Measurements from ENCODE around the gene PRKCE. TPM values are rescaled to one million over a fixed set of nuclear protein-coding genes. Genes with fewer than 3 reads are reported as not detected.
"Not testable (repeated sequence)": the region's sequence is repeated elsewhere in the genome, so short reads cannot be mapped to it uniquely, and the experiment has no call there.

Gene PRKCE
- total and polyA plus RNA-seq, 7 experiments from 2014 or later: 1.4 to 37.9 (median 19.5) TPM

GRCh38 chr2:46202453-46202852 lies 551.0 kb downstream of the PRKCE start:
- Histone ChIP-seq H3K4me1 (ENCODE audit: control insufficient read depth in 2 of 2, insufficient read depth in 2 of 2, low read length in 2 of 2) (peaks cover 0 to 5% of the 10 kb centered on the region in 2 donors), H3K27ac (ENCODE audit: low read depth, low read length) (no peak overlapping the region), H3K36me3 (ENCODE audit: control insufficient read depth in 2 of 3, insufficient read depth in 3 of 3, low read length in 3 of 3) (no peaks in the 10 kb centered on the region), H3K9me3 (ENCODE audit: control insufficient read depth in 2 of 3, low read length in 3 of 3) (no peaks in the 10 kb centered on the region), H3K27me3 (ENCODE audit: control insufficient read depth in 2 of 2, insufficient read depth in 2 of 2, low read length in 2 of 2) (no peaks in the 10 kb centered on the region), H3K4me3 (ENCODE audit: low read length) (no peak overlapping the region)
- DNase-seq (no peak), ATAC-seq (no peak)
- Mint-ChIP-seq H3K27me3 (peaks cover 0 to 10% (median 0%) of the 10 kb centered on the region in 5 donors), H3K9me3 (peaks cover 0 to 5% (median 0%) of the 10 kb centered on the region in 11 donors), H3K27ac (peak overlapping the region in 2 of 9 donors; percentile 11 to 21), H3K4me1 (peaks cover 17 to 49% (median 34%) of the 10 kb centered on the region in 7 donors), H3K4me3 (no peak overlapping the region), H3K36me3 (peaks cover 0 to 24% (median 0%) of the 10 kb centered on the region in 5 donors)
- ChIA-PET CTCF (no interaction called here), POLR2A (no interaction called here)
- intact Hi-C loops (cut with micrococcal nuclease): loop anchor here in 1 of 2 donors (5.0 kb wide), 1 partner anchor 35 kb away; no protein-coding TSS in a partner anchor

DNA sequence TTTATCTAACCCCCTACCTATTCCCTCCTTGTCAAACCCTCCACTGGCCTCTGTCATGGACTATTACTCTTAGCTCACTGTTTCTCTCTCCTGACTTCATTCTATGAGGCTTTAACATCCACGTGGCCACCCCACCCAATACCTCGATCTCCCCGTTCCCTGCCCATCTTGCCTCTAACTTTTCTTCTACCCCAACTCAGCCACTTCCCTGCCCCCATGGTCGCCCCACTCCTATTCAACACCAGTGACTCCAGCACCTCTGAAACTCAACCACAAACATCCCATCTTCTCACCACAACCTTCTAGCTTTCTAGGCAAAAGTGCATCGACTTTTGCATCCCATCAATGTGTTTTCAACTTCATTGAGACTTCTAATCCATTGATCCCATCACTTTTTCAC lies 551.5 kb downstream of the PRKCE start:
- H3K9me3 ChIP-seq (ENCODE audit: control insufficient read depth in 2 of 3, low read length in 3 of 3): no peaks in the 10 kb centered on the region
- no peaks in the 10 kb centered on the region for H3K27me3 ChIP-seq (ENCODE audit: control insufficient read depth in 2 of 2, insufficient read depth in 2 of 2, low read length in 2 of 2)
- POLR2A ChIA-PET: no interaction called here
- H3K4me1 Mint-ChIP-seq: peaks cover 19 to 44% (median 34%) of the 10 kb centered on the region in 7 donors
- H3K27ac Mint-ChIP-seq: peak overlapping the region in 3 of 9 donors; percentile 5 to 29 (median 11)
- peaks cover 0 to 15% (median 0%) of the 10 kb centered on the region in 5 donors for H3K27me3 Mint-ChIP-seq
- intact Hi-C loops (cut with micrococcal nuclease): loop anchor here in 1 of 2 donors (5.0 kb wide), 1 partner anchor 34 kb away; no protein-coding TSS in a partner anchor
- H3K27ac ChIP-seq (ENCODE audit: low read depth, low read length): no peak overlapping the region
- CTCF ChIA-PET: no interaction called here
- no peak for ATAC-seq
- peaks cover 0 to 5% (median 0%) of the 10 kb centered on the region in 11 donors for H3K9me3 Mint-ChIP-seq
- H3K36me3 Mint-ChIP-seq: peaks cover 0 to 23% (median 0%) of the 10 kb centered on the region in 5 donors
- H3K36me3 ChIP-seq (ENCODE audit: control insufficient read depth in 2 of 3, insufficient read depth in 3 of 3, low read length in 3 of 3): no peaks in the 10 kb centered on the region
- no peak overlapping the region for H3K4me3 ChIP-seq (ENCODE audit: low read length)
- H3K4me3 Mint-ChIP-seq: peak overlapping the region in 1 of 10 donors; percentile 57
- DNase-seq: no peak
- peaks cover 0 to 5% of the 10 kb centered on the region in 2 donors for H3K4me1 ChIP-seq (ENCODE audit: control insufficient read depth in 2 of 2, insufficient read depth in 2 of 2, low read length in 2 of 2)

GRCh38 chr2:46203636-46204035 lies 552.2 kb downstream of the PRKCE start:
- H3K4me1 ChIP-seq (ENCODE audit: control insufficient read depth in 2 of 2, insufficient read depth in 2 of 2, low read length in 2 of 2); H3K9me3 ChIP-seq (ENCODE audit: control insufficient read depth in 2 of 3, low read length in 3 of 3); CTCF ChIA-PET; H3K27me3 ChIP-seq (ENCODE audit: control insufficient read depth in 2 of 2, insufficient read depth in 2 of 2, low read length in 2 of 2); H3K27ac ChIP-seq (ENCODE audit: low read depth, low read length); H3K36me3 ChIP-seq (ENCODE audit: control insufficient read depth in 2 of 3, insufficient read depth in 3 of 3, low read length in 3 of 3); POLR2A ChIA-PET; H3K4me3 ChIP-seq (ENCODE audit: low read length); H3K9me3 Mint-ChIP-seq; ATAC-seq; DNase-seq: not testable (repeated sequence)
- intact Hi-C loops (cut with micrococcal nuclease): loop anchor here in 1 of 2 donors (5.0 kb wide), 1 partner anchor 34 kb away; no protein-coding TSS in a partner anchor
- Mint-ChIP-seq H3K27me3 (peaks cover 0 to 17% (median 0%) of the 10 kb centered on the region in 5 donors), H3K36me3 (peaks cover 0 to 26% (median 2%) of the 10 kb centered on the region in 5 donors), H3K27ac (peak overlapping the region in 1 of 9 donors; percentile 67), H3K4me3 (peak overlapping the region in 1 of 10 donors; percentile 24), H3K4me1 (peaks cover 19 to 41% (median 34%) of the 10 kb centered on the region in 7 donors)

DNA sequence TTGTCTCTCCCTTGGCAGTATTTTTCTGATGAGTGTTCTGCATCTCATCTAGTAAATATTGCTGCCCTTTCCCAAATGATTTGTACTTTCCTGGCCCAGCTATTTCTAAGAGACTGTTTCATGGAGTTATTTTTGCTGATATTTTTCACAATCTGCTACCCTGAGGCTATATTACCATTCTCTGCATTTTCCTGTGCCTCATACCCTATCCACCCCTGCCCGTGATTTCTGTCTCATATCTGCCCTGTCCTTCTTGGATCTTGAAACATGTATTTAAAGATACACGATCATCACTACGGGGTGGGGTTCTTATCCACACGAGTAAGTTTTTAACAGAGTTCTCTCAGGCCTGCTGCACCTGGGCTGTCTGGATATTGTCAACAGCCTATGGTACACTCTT lies 556.1 kb downstream of the PRKCE start:
- Histone ChIP-seq H3K36me3 (ENCODE audit: control insufficient read depth in 2 of 3, insufficient read depth in 3 of 3, low read length in 3 of 3) (no peaks in the 10 kb centered on the region), H3K4me1 (ENCODE audit: control insufficient read depth in 2 of 2, insufficient read depth in 2 of 2, low read length in 2 of 2) (no peaks in the 10 kb centered on the region), H3K27ac (ENCODE audit: low read depth, low read length) (no peak overlapping the region), H3K4me3 (ENCODE audit: low read length) (no peak overlapping the region), H3K9me3 (ENCODE audit: control insufficient read depth in 2 of 3, low read length in 3 of 3) (no peaks in the 10 kb centered on the region), H3K27me3 (ENCODE audit: control insufficient read depth in 2 of 2, insufficient read depth in 2 of 2, low read length in 2 of 2) (no peaks in the 10 kb centered on the region)
- Mint-ChIP-seq H3K36me3 (peaks cover 0 to 24% (median 8%) of the 10 kb centered on the region in 5 donors), H3K27me3 (peaks cover 0 to 42% (median 0%) of the 10 kb centered on the region in 5 donors), H3K4me1 (peaks cover 4 to 15% (median 10%) of the 10 kb centered on the region in 7 donors), H3K9me3 (peaks cover 0 to 28% (median 10%) of the 10 kb centered on the region in 11 donors), H3K27ac (no peak overlapping the region), H3K4me3 (no peak overlapping the region)
- POLR2A ChIA-PET: no interaction called here
- no peak for DNase-seq
- ATAC-seq: no peak
- intact Hi-C loops (cut with micrococcal nuclease): no loop called here
- CTCF ChIA-PET: no interaction called here

GRCh38 chr2:46208766-46209165 lies 557.3 kb downstream of the PRKCE start:
- Mint-ChIP-seq H3K27ac (no peak overlapping the region), H3K4me1 (peaks cover 0 to 9% (median 3%) of the 10 kb centered on the region in 7 donors), H3K4me3 (no peak overlapping the region), H3K27me3 (peaks cover 0 to 54% (median 0%) of the 10 kb centered on the region in 5 donors), H3K9me3 (peaks cover 0 to 31% (median 18%) of the 10 kb centered on the region in 11 donors), H3K36me3 (peaks cover 0 to 20% (median 8%) of the 10 kb centered on the region in 5 donors)
- Histone ChIP-seq H3K4me1 (ENCODE audit: control insufficient read depth in 2 of 2, insufficient read depth in 2 of 2, low read length in 2 of 2) (no peaks in the 10 kb centered on the region), H3K27ac (ENCODE audit: low read depth, low read length) (no peak overlapping the region), H3K27me3 (ENCODE audit: control insufficient read depth in 2 of 2, insufficient read depth in 2 of 2, low read length in 2 of 2) (no peaks in the 10 kb centered on the region), H3K36me3 (ENCODE audit: control insufficient read depth in 2 of 3, insufficient read depth in 3 of 3, low read length in 3 of 3) (no peaks in the 10 kb centered on the region), H3K9me3 (ENCODE audit: control insufficient read depth in 2 of 3, low read length in 3 of 3) (no peaks in the 10 kb centered on the region), H3K4me3 (ENCODE audit: low read length) (no peak overlapping the region)
- CTCF ChIA-PET: no interaction called here
- no peak for DNase-seq
- intact Hi-C loops (cut with micrococcal nuclease): no loop called here
- ATAC-seq: no peak
- POLR2A ChIA-PET: no interaction called here

DNA sequence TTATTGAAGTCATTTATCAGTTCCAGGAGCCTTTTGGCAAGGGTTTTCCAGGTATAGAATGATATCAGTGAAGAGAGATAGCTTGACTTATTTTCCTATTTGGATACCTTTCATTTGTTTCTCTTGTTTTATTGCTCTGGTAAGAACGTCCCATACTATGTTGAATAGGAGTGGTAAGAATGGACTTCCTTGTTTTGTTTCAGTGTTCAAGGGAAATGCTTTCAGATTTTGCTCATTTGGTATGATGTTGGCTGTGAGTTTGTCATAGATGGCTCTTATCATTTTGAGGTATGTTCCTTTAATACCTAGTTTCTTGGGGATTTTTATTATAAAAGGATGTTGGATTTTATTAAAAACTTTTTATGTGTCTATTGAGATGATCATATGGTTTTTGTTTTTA lies 558.6 kb downstream of the PRKCE start:
- ChIA-PET POLR2A (interaction anchor here (0.6 kb wide), 1 partner anchor 1202 kb away, joined by 3 read pairs; no protein-coding TSS in a partner anchor), CTCF (interaction anchor here (0.8 kb wide), 1 partner anchor 238 kb away, joined by 3 read pairs; no protein-coding TSS in a partner anchor)
- no peak overlapping the region for H3K4me3 ChIP-seq (ENCODE audit: low read length)
- Mint-ChIP-seq H3K4me1 (peaks cover 0 to 9% (median 2%) of the 10 kb centered on the region in 7 donors), H3K27ac (no peak overlapping the region), H3K36me3 (peaks cover 6 to 18% (median 10%) of the 10 kb centered on the region in 5 donors), H3K4me3 (no peak overlapping the region), H3K27me3 (peaks cover 0 to 64% (median 5%) of the 10 kb centered on the region in 5 donors), H3K9me3 (peaks cover 8 to 44% (median 21%) of the 10 kb centered on the region in 11 donors)
- no peaks in the 10 kb centered on the region for H3K27me3 ChIP-seq (ENCODE audit: control insufficient read depth in 2 of 2, insufficient read depth in 2 of 2, low read length in 2 of 2)
- no peaks in the 10 kb centered on the region for H3K36me3 ChIP-seq (ENCODE audit: control insufficient read depth in 2 of 3, insufficient read depth in 3 of 3, low read length in 3 of 3)
- ATAC-seq: no peak
- H3K9me3 ChIP-seq (ENCODE audit: control insufficient read depth in 2 of 3, low read length in 3 of 3): no peaks in the 10 kb centered on the region
- no peak for DNase-seq
- intact Hi-C loops (cut with micrococcal nuclease): no loop called here
- H3K4me1 ChIP-seq (ENCODE audit: control insufficient read depth in 2 of 2, insufficient read depth in 2 of 2, low read length in 2 of 2): no peaks in the 10 kb centered on the region
- no peak overlapping the region for H3K27ac ChIP-seq (ENCODE audit: low read depth, low read length)

DNA sequence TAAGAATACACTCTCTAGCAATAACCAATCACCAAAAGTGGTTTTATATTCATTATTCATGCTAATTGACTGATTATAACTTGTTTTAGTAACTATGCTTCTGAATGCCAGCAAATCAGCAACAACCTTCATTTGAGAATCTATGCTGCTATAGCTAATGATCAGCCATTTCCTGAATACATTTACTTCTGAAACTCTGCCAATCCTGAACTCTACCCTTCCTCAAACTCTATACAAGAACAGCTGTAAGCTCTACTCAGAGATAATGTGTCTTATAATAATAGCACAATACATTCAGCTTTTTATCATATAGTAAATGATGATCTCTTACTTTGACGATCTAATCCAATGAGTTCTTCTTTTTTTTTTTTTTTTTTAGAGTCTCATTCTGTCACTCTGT lies 560.0 kb downstream of the PRKCE start:
- Histone ChIP-seq H3K4me3 (ENCODE audit: low read length) (no peak overlapping the region), H3K27me3 (ENCODE audit: control insufficient read depth in 2 of 2, insufficient read depth in 2 of 2, low read length in 2 of 2) (no peaks in the 10 kb centered on the region), H3K36me3 (ENCODE audit: control insufficient read depth in 2 of 3, insufficient read depth in 3 of 3, low read length in 3 of 3) (no peaks in the 10 kb centered on the region), H3K27ac (ENCODE audit: low read depth, low read length) (no peak overlapping the region), H3K4me1 (ENCODE audit: control insufficient read depth in 2 of 2, insufficient read depth in 2 of 2, low read length in 2 of 2) (no peaks in the 10 kb centered on the region), H3K9me3 (ENCODE audit: control insufficient read depth in 2 of 3, low read length in 3 of 3) (no peaks in the 10 kb centered on the region)
- ChIA-PET POLR2A (no interaction called here), CTCF (no interaction called here)
- Mint-ChIP-seq H3K27ac (no peak overlapping the region), H3K36me3 (peaks cover 6 to 20% (median 13%) of the 10 kb centered on the region in 5 donors), H3K4me1 (peaks cover 0 to 9% (median 2%) of the 10 kb centered on the region in 7 donors), H3K27me3 (peaks cover 0 to 71% (median 5%) of the 10 kb centered on the region in 5 donors), H3K4me3 (no peak overlapping the region), H3K9me3 (peaks cover 8 to 58% (median 23%) of the 10 kb centered on the region in 11 donors)
- DNase-seq: no peak
- no peak for ATAC-seq
- intact Hi-C loops (cut with micrococcal nuclease): no loop called here
